ENCODE results near the gene DSPP. TPM values are rescaled to one million over a fixed set of nuclear protein-coding genes. Genes with fewer than 3 reads are reported as not detected.

DSPP gene
- polyA plus RNA-seq, 1 donor (not counting 4 experiments of a cell fraction or from before 2014, with no cell fraction given): not detected

DNA sequence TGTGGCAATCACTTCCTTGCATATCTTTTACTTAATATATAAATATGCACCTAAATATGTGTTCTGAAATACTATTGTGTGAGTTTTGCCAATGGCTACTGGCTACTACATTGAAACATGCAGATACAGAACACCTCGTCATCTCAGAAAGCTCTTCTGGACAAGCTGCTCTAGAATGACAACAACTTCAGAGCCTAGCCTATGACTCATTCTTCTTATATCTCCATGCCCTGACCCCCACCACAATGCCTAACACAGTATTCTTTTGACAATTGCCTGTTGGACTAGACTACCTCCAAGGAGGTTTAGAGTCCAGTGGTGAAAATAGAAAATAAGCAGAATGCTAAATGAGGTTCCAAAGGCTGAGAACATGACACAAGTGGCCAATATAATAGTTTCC, 24.1 kb downstream of the DSPP start:
- Histone ChIP-seq H3K9me1 (ENCODE audit: control insufficient read depth, extremely low read depth, insufficient read depth, low read length) (no peaks in the 10 kb centered on the region), H2AFZ (ENCODE audit: control insufficient read depth, low read length) (no peak overlapping the region), H3K9ac (ENCODE audit: control insufficient read depth, extremely low read depth, insufficient read depth, low read length) (no peak overlapping the region), H4K20me1 (ENCODE audit: control insufficient read depth, extremely low read depth, insufficient read depth, low read length) (no peaks in the 10 kb centered on the region), H3K4me3 (ENCODE audit: control insufficient read depth in 2 of 3, extremely low read depth in 1 of 3, insufficient read depth in 2 of 3, low read depth in 1 of 3, low read length in 3 of 3) (no peak overlapping the region), H3K79me2 (ENCODE audit: control insufficient read depth, insufficient read depth, low read length) (no peaks in the 10 kb centered on the region), H3K27me3 (ENCODE audit: control insufficient read depth, extremely low read depth, insufficient read depth, low read length) (no peaks in the 10 kb centered on the region), H3K4me2 (ENCODE audit: control insufficient read depth, extremely low read depth, insufficient read depth, low read depth, low read length) (no peak overlapping the region), H3K9me3 (ENCODE audit: control insufficient read depth, low read depth, low read length) (no peaks in the 10 kb centered on the region), H3K36me3 (ENCODE audit: control insufficient read depth in 2 of 2, extremely low read depth in 1 of 2, insufficient read depth in 2 of 2, low read length in 2 of 2) (no peaks in the 10 kb centered on the region), H3K27ac (ENCODE audit: control insufficient read depth, insufficient read depth, low read length) (no peak overlapping the region), H3K4me1 (ENCODE audit: control insufficient read depth, extremely low read depth, insufficient read depth, low read length) (no peaks in the 10 kb centered on the region)
- dilution Hi-C loops (cut with MboI; ENCODE audit: extremely low pct_ligation_motif_present, low sequenced_read_pairs): no loop called here
- FAIRE-seq (no peak), DNase-seq (ENCODE audit: low read depth, low spot score) (no peak)
- TF ChIP-seq, protein P1, sequence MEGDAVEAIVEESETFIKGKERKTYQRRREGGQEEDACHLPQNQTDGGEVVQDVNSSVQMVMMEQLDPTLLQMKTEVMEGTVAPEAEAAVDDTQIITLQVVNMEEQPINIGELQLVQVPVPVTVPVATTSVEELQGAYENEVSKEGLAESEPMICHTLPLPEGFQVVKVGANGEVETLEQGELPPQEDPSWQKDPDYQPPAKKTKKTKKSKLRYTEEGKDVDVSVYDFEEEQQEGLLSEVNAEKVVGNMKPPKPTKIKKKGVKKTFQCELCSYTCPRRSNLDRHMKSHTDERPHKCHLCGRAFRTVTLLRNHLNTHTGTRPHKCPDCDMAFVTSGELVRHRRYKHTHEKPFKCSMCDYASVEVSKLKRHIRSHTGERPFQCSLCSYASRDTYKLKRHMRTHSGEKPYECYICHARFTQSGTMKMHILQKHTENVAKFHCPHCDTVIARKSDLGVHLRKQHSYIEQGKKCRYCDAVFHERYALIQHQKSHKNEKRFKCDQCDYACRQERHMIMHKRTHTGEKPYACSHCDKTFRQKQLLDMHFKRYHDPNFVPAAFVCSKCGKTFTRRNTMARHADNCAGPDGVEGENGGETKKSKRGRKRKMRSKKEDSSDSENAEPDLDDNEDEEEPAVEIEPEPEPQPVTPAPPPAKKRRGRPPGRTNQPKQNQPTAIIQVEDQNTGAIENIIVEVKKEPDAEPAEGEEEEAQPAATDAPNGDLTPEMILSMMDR (optimal IDR thresholded peaks at IDR 0.05 in 1 of 3, IDR thresholded peaks at IDR 0.05 in 1 of 3, conservative IDR thresholded peaks at IDR 0.05 in 1 of 3; ENCODE audit: extremely low read depth in 1 of 3, insufficient read depth in 2 of 3, low read length in 3 of 3): no peak

- FAIRE-seq: no peak
These were observed 24.9 kb downstream of the DSPP start for GRCh38 chr4:87633243-87633642.

More at GRCh38 chr4:87633243-87633642, 24.9 kb downstream of the DSPP start:
- no peaks in the 10 kb centered on the region for H4K20me1 ChIP-seq (ENCODE audit: control insufficient read depth, extremely low read depth, insufficient read depth, low read length)
- dilution Hi-C loops (cut with MboI; ENCODE audit: extremely low pct_ligation_motif_present, low sequenced_read_pairs): no loop called here
- no peaks in the 10 kb centered on the region for H3K79me2 ChIP-seq (ENCODE audit: control insufficient read depth, insufficient read depth, low read length)
- DNase-seq (ENCODE audit: low read depth, low spot score): no peak
- H3K4me1 ChIP-seq (ENCODE audit: control insufficient read depth, extremely low read depth, insufficient read depth, low read length): no peaks in the 10 kb centered on the region
- no peaks in the 10 kb centered on the region for H3K9me3 ChIP-seq (ENCODE audit: control insufficient read depth, low read depth, low read length)
- H3K27ac ChIP-seq (ENCODE audit: control insufficient read depth, insufficient read depth, low read length): no peak overlapping the region
- no peak overlapping the region for H2AFZ ChIP-seq (ENCODE audit: control insufficient read depth, low read length)
- H3K4me3 ChIP-seq (ENCODE audit: control insufficient read depth in 2 of 3, extremely low read depth in 1 of 3, insufficient read depth in 2 of 3, low read depth in 1 of 3, low read length in 3 of 3): no peak overlapping the region
- H3K4me2 ChIP-seq (ENCODE audit: control insufficient read depth, extremely low read depth, insufficient read depth, low read depth, low read length): no peak overlapping the region
- no peaks in the 10 kb centered on the region for H3K9me1 ChIP-seq (ENCODE audit: control insufficient read depth, extremely low read depth, insufficient read depth, low read length)
- TF ChIP-seq EZH2 (IDR thresholded peaks at IDR 0.05; ENCODE audit: low read length): no peak
- TF ChIP-seq, protein P1 (optimal IDR thresholded peaks at IDR 0.05 in 1 of 3, IDR thresholded peaks at IDR 0.05 in 1 of 3, conservative IDR thresholded peaks at IDR 0.05 in 1 of 3; ENCODE audit: extremely low read depth in 1 of 3, insufficient read depth in 2 of 3, low read length in 3 of 3): no peak
- no peaks in the 10 kb centered on the region for H3K27me3 ChIP-seq (ENCODE audit: control insufficient read depth, extremely low read depth, insufficient read depth, low read length)
- no peak overlapping the region for H3K9ac ChIP-seq (ENCODE audit: control insufficient read depth, extremely low read depth, insufficient read depth, low read length)
- H3K36me3 ChIP-seq (ENCODE audit: control insufficient read depth in 2 of 2, extremely low read depth in 1 of 2, insufficient read depth in 2 of 2, low read length in 2 of 2): no peaks in the 10 kb centered on the region
